ENCODE data around the gene ARRDC2. TPM values are rescaled to one million over a fixed set of nuclear protein-coding genes. Genes with fewer than 3 reads are reported as not detected.

ARRDC2 gene
- total and polyA plus RNA-seq, 10 of the 15 experiments (the other 5 are each of a cell fraction or from before 2014, with no cell fraction given), result 0.48 to 10.1 (median 4.8) TPM

DNA sequence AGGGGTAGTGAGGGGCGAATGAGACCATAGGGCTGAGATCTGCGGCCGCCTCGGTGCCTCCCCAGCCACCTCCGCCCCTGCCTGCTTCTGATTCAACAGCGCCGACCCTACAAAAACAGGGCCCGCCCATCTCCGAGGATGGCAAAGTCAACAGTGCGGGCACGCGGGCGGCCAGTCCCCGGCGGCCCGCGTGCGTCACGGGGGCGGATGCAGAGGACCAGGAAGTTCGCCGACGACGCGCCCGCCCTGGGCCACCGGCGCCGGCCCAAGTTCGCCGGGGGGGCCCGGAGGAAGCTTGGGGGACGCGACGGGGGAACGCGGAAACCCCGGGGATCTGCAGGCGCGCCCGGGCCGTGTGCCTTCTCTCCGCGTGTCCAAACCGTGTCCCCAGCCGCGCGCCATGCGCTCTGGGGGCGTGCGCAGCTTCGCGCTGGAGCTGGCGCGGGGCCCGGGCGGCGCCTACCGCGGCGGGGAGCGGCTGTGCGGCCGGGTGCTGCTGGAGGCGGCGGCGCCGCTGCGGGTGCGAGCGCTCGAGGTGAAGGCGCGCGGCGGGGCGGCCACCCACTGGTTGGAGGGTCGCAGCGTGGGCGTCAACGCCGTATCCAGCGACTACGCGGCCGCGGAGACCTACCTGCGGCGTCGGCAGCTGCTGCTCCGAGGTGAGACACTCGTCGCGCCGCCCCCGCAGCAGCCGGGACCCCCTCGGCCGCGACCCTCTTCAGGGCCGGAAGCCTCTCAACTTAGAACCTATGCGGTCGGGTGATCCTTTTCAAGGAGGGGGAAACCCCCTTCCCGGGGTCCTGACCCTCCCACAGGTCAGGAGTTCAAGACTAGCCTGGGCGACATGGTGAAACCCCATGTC is 6.8 kb upstream of the ARRDC2 start (continued):
- TF ChIP-seq CEBPZ (IDR thresholded peaks at IDR 0.05; ENCODE audit: low read depth, low read length) (no peak), PAX8 (IDR thresholded peaks at IDR 0.05) (no peak), RB1 (IDR thresholded peaks at IDR 0.05; ENCODE audit: borderline replicate concordance) (peak; percentile 59; the same call in 1 of the 2 replicates), KAT2A (conservative IDR thresholded peaks at IDR 0.05; ENCODE audit: control insufficient read depth, low read depth, low read length) (no peak), RCOR1 (conservative IDR thresholded peaks at IDR 0.05; ENCODE audit: low read depth, low read length) (no peak), IKZF1 (conservative IDR thresholded peaks at IDR 0.05) (peak; percentile 91), POLR2AphosphoS2 (IDR thresholded peaks at IDR 0.05; ENCODE audit: low read depth, low read length) (peak; percentile 70; the same call in 1 of the 2 replicates), MTA2 (IDR thresholded peaks at IDR 0.05; ENCODE audit: low read depth) (peak; percentile 17; the same call in 1 of the 2 replicates), CHD2 (IDR thresholded peaks at IDR 0.05; ENCODE audit: borderline replicate concordance, low read depth, low read length) (no peak), TARDBP (IDR thresholded peaks at IDR 0.05; ENCODE audit: borderline replicate concordance) (no peak), POLR2A (IDR thresholded peaks at IDR 0.05; ENCODE audit: low read depth, low read length) (peak; percentile 81)
- TF ChIP-seq, protein P1, sequence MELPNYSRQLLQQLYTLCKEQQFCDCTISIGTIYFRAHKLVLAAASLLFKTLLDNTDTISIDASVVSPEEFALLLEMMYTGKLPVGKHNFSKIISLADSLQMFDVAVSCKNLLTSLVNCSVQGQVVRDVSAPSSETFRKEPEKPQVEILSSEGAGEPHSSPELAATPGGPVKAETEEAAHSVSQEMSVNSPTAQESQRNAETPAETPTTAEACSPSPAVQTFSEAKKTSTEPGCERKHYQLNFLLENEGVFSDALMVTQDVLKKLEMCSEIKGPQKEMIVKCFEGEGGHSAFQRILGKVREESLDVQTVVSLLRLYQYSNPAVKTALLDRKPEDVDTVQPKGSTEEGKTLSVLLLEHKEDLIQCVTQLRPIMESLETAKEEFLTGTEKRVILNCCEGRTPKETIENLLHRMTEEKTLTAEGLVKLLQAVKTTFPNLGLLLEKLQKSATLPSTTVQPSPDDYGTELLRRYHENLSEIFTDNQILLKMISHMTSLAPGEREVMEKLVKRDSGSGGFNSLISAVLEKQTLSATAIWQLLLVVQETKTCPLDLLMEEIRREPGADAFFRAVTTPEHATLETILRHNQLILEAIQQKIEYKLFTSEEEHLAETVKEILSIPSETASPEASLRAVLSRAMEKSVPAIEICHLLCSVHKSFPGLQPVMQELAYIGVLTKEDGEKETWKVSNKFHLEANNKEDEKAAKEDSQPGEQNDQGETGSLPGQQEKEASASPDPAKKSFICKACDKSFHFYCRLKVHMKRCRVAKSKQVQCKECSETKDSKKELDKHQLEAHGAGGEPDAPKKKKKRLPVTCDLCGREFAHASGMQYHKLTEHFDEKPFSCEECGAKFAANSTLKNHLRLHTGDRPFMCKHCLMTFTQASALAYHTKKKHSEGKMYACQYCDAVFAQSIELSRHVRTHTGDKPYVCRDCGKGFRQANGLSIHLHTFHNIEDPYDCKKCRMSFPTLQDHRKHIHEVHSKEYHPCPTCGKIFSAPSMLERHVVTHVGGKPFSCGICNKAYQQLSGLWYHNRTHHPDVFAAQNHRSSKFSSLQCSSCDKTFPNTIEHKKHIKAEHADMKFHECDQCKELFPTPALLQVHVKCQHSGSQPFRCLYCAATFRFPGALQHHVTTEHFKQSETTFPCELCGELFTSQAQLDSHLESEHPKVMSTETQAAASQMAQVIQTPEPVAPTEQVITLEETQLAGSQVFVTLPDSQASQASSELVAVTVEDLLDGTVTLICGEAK (IDR thresholded peaks at IDR 0.05; ENCODE audit: borderline replicate concordance), result no peak
- TF ChIP-seq, protein P2, sequence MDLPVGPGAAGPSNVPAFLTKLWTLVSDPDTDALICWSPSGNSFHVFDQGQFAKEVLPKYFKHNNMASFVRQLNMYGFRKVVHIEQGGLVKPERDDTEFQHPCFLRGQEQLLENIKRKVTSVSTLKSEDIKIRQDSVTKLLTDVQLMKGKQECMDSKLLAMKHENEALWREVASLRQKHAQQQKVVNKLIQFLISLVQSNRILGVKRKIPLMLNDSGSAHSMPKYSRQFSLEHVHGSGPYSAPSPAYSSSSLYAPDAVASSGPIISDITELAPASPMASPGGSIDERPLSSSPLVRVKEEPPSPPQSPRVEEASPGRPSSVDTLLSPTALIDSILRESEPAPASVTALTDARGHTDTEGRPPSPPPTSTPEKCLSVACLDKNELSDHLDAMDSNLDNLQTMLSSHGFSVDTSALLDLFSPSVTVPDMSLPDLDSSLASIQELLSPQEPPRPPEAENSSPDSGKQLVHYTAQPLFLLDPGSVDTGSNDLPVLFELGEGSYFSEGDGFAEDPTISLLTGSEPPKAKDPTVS (IDR thresholded peaks at IDR 0.05; ENCODE audit: low read depth, low read length), result no peak
- TF ChIP-seq, protein P3, sequence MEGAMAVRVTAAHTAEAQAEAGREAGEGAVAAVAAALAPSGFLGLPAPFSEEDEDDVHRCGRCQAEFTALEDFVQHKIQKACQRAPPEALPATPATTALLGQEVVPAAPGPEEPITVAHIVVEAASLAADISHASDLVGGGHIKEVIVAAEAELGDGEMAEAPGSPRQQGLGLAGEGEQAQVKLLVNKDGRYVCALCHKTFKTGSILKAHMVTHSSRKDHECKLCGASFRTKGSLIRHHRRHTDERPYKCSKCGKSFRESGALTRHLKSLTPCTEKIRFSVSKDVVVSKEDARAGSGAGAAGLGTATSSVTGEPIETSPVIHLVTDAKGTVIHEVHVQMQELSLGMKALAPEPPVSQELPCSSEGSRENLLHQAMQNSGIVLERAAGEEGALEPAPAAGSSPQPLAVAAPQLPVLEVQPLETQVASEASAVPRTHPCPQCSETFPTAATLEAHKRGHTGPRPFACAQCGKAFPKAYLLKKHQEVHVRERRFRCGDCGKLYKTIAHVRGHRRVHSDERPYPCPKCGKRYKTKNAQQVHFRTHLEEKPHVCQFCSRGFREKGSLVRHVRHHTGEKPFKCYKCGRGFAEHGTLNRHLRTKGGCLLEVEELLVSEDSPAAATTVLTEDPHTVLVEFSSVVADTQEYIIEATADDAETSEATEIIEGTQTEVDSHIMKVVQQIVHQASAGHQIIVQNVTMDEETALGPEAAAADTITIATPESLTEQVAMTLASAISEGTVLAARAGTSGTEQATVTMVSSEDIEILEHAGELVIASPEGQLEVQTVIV (IDR thresholded peaks at IDR 0.05; ENCODE audit: borderline replicate concordance, partially characterized antibody), result peak; percentile 62
- TF ChIP-seq, protein P4, sequence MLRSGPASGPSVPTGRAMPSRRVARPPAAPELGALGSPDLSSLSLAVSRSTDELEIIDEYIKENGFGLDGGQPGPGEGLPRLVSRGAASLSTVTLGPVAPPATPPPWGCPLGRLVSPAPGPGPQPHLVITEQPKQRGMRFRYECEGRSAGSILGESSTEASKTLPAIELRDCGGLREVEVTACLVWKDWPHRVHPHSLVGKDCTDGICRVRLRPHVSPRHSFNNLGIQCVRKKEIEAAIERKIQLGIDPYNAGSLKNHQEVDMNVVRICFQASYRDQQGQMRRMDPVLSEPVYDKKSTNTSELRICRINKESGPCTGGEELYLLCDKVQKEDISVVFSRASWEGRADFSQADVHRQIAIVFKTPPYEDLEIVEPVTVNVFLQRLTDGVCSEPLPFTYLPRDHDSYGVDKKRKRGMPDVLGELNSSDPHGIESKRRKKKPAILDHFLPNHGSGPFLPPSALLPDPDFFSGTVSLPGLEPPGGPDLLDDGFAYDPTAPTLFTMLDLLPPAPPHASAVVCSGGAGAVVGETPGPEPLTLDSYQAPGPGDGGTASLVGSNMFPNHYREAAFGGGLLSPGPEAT (IDR thresholded peaks at IDR 0.05; ENCODE audit: low read depth), result no peak

All from GM12878 (cell line).